Right lobe of liver (tissue), 4 donors: ENCODE measurements around the gene DYNC1I1.

Experiments
- POLR2A ChIP-seq: fragments of 450-650 bp; IDR thresholded peaks from one replicate; pipeline ENCODE4 v1.6.1; 2017; ENCODE audit warnings: antibody characterized with exemption, mild to moderate bottlenecking
- TF ChIP-seq, protein P1 (sequence below), 4 donors: fragments of 200-600 bp in 3 of 4; fragments of 450-650 bp in 1 of 4; IDR thresholded peaks; one replicate each; pipeline versions ENCODE4 v1.5.1 to v1.8.0; 2016 to 2022; ENCODE audit warnings: antibody characterized with exemption in 4 of 4, mild to moderate bottlenecking in 2 of 4
- donor health status: DM: no; HTN: no; CAD: no.
- donor health status: DM: no; HTN: no; CAD: no.
- donor health status: DM: no; HTN: yes; CAD: no.

DNA sequence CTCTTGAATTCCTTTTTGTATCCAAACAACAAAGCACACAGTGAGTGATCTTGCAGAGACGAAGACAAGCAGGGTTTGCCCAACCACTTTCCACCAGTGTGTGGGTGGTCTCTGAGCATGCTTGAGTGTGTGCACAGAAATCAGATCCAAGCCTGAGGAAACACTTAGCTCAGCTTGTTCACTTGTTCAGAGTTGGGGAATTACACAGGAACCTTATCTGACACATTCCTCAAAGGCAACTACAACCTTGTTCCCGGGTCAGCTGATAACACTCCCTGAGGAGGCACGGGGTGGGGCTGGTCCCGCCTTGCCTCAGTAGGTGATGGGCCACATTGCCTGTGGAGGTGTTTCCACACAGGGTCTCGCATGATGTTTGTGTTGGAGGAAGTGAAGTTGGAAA is 216.9 kb downstream of the DYNC1I1 start:
- TF ChIP-seq, protein P1, sequence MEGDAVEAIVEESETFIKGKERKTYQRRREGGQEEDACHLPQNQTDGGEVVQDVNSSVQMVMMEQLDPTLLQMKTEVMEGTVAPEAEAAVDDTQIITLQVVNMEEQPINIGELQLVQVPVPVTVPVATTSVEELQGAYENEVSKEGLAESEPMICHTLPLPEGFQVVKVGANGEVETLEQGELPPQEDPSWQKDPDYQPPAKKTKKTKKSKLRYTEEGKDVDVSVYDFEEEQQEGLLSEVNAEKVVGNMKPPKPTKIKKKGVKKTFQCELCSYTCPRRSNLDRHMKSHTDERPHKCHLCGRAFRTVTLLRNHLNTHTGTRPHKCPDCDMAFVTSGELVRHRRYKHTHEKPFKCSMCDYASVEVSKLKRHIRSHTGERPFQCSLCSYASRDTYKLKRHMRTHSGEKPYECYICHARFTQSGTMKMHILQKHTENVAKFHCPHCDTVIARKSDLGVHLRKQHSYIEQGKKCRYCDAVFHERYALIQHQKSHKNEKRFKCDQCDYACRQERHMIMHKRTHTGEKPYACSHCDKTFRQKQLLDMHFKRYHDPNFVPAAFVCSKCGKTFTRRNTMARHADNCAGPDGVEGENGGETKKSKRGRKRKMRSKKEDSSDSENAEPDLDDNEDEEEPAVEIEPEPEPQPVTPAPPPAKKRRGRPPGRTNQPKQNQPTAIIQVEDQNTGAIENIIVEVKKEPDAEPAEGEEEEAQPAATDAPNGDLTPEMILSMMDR (IDR thresholded peaks at IDR 0.05) = no peak
- no peak for TF ChIP-seq POLR2A
